Hematopoietic multipotent progenitor cell treated with erythropoietin and hydrocortisone succinate and interleukin-3 and kit ligand, for 17 days (in vitro differentiated cells): Measurements from ENCODE around the gene SHISA6.

Experiments
- DNase-seq: peaks from one replicate; pipeline ENCODE4 v3.0.0-alpha.2; 2015; ENCODE audit warnings: low spot score

SHISA6 gene

GRCh38 chr17:11353601-11354000 is 112.6 kb downstream of the SHISA6 start:
- no peak for DNase-seq

GRCh38 chr17:11356371-11356770 is 115.4 kb downstream of the SHISA6 start:
- no peak for DNase-seq

- DNase-seq, result no peak
These were observed 122.6 kb downstream of the SHISA6 start for GRCh38 chr17:11363565-11364117.

GRCh38 chr17:11366272-11366850 is 125.3 kb downstream of the SHISA6 start:
- no peak for DNase-seq

- DNase-seq, result no peak
These were observed 128.6 kb downstream of the SHISA6 start for GRCh38 chr17:11369575-11369974.

- DNase-seq, result no peak
These were observed 131.7 kb downstream of the SHISA6 start for GRCh38 chr17:11372692-11373091.

GRCh38 chr17:11378506-11378905 is 137.5 kb downstream of the SHISA6 start:
- DNase-seq, result no peak

- DNase-seq, result no peak
These were observed 139.7 kb downstream of the SHISA6 start for GRCh38 chr17:11380761-11381160.

- no peak for DNase-seq
These were observed 142.1 kb downstream of the SHISA6 start for GRCh38 chr17:11383157-11383556.

GRCh38 chr17:11384131-11384530 is 143.1 kb downstream of the SHISA6 start:
- no peak for DNase-seq

- DNase-seq, result no peak
These were observed 146.6 kb downstream of the SHISA6 start for GRCh38 chr17:11387610-11388009.

GRCh38 chr17:11388054-11388453 is 147.0 kb downstream of the SHISA6 start:
- DNase-seq, result no peak

GRCh38 chr17:11389583-11389982 is 148.6 kb downstream of the SHISA6 start:
- DNase-seq, result no peak

GRCh38 chr17:11391134-11391533 is 150.1 kb downstream of the SHISA6 start:
- DNase-seq, result no peak

GRCh38 chr17:11404431-11405276 is 163.6 kb downstream of the SHISA6 start:
- no peak for DNase-seq

GRCh38 chr17:11406716-11407115 is 165.7 kb downstream of the SHISA6 start:
- no peak for DNase-seq

- DNase-seq, result no peak
These were observed 171.6 kb downstream of the SHISA6 start for GRCh38 chr17:11412654-11413053.

GRCh38 chr17:11418342-11418741 is 177.3 kb downstream of the SHISA6 start:
- no peak for DNase-seq

- no peak for DNase-seq
These were observed 189.7 kb downstream of the SHISA6 start for GRCh38 chr17:11430751-11431150.

GRCh38 chr17:11438673-11439072 is 197.7 kb downstream of the SHISA6 start:
- DNase-seq, result no peak

- no peak for DNase-seq
These were observed 200.0 kb downstream of the SHISA6 start for GRCh38 chr17:11441004-11441403.

GRCh38 chr17:11446316-11446715 is 205.3 kb downstream of the SHISA6 start:
- no peak for DNase-seq

GRCh38 chr17:11454096-11454495 is 213.1 kb downstream of the SHISA6 start:
- no peak for DNase-seq
